Keratinocyte (primary cell): ENCODE measurements around the gene PDE11A.

Experiments
- CTCF ChIP-seq, 3 experiments: IDR thresholded peaks in 1 of 3; conservative IDR thresholded peaks in 1 of 3; optimal IDR thresholded peaks in 1 of 3; 2 replicates in 2 of 3; 3 replicates in 1 of 3; pipeline versions ENCODE3 to v1.5.1; 2011; ENCODE audit warnings: low read length in 3 of 3, mild to moderate bottlenecking in 3 of 3, moderate library complexity in 2 of 3, control low read depth in 1 of 3, inconsistent platforms in 1 of 3; ENCODE audit not compliant: insufficient read depth in 2 of 3; ENCODE audit errors: extremely low read depth in 1 of 3
- EZH2 ChIP-seq: IDR thresholded peaks from one replicate; pipeline ENCODE4 v1.6.1; 2012; ENCODE audit warnings: inconsistent platforms, mild to moderate bottlenecking, low read length, moderate library complexity

GRCh38 chr2:177679611-177680605 is 392.7 kb downstream of the PDE11A start:
- TF ChIP-seq CTCF (optimal IDR thresholded peaks at IDR 0.05 in 1 of 3, IDR thresholded peaks at IDR 0.05 in 1 of 3, conservative IDR thresholded peaks at IDR 0.05 in 1 of 3; ENCODE audit: extremely low read depth in 1 of 3, insufficient read depth in 2 of 3, low read length in 3 of 3) (no peak), EZH2 (no peak)
